Suprapubic skin (tissue), 4 donors: Measurements from ENCODE around the gene BCL6B.

Experiments
- POLR2A ChIP-seq, 2 donors: fragments of 450-650 bp; IDR thresholded peaks; one replicate each; pipeline ENCODE4 v1.6.1; 2017; ENCODE audit warnings: antibody characterized with exemption in 2 of 2, mild to moderate bottlenecking in 2 of 2, moderate library complexity in 2 of 2
- POLR2AphosphoS5 ChIP-seq, 3 donors: sonication (generic); formaldehyde crosslinking; IDR thresholded peaks; one replicate each; pipeline ENCODE4 v1.6.1; 2017; ENCODE audit warnings: antibody characterized with exemption in 3 of 3

DNA sequence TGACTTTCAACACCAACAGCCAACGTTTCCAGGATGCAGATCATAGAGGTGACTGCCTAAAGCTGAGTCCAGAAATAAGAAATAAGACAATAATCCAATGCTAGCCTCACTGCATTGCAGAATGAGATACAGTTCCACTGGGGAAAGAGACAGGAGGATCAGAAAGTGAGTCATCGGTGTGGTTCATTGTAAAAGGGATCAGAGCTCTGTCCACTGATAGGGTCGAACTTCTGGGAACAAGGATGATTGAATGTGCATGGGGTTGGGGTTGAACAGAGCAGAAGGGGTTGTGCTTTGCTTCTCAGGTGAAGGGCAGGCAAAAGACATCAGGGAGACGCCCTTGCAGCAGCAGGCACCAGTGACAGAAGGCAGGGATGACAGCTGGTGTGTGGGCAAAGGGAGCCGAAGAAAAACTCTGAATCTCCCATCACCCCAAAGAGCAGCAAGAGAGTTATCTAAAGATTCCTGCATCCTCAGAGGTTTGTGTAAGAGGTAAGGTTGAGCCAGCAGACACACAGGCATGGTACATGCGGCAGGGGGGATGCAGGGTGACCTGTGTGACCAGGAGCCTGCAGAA lies 40.8 kb downstream of the BCL6B start:
- no peak for TF ChIP-seq POLR2AphosphoS5 (IDR thresholded peaks at IDR 0.05)
- no peak for TF ChIP-seq POLR2A (IDR thresholded peaks at IDR 0.05)
